ENCODE results near the gene COL8A2. TPM values are rescaled to one million over a fixed set of nuclear protein-coding genes. Genes with fewer than 3 reads are reported as not detected.

The COL8A2 gene
- total RNA-seq, 1 donor from 2014 or later = 0.06 TPM

- TF ChIP-seq CTCF (conservative IDR thresholded peaks at IDR 0.05; ENCODE audit: low read depth, low read length) = no peak
- no peak overlapping the region for H3K4me3 ChIP-seq (ENCODE audit: low read depth, low read length)
- no peak for DNase-seq (ENCODE audit: low read depth)
These were observed 10.7 kb downstream of the COL8A2 start for GRCh38 chr1:36114371-36114770.

- no peak for DNase-seq (ENCODE audit: low read depth)
- no peak for TF ChIP-seq CTCF (conservative IDR thresholded peaks at IDR 0.05; ENCODE audit: low read depth, low read length)
These were observed 12.2 kb downstream of the COL8A2 start for GRCh38 chr1:36112823-36113222.

GRCh38 chr1:36111151-36111550 lies 13.9 kb downstream of the COL8A2 start:
- H3K4me3 ChIP-seq (ENCODE audit: low read depth, low read length) = no peak overlapping the region
- no peak for TF ChIP-seq CTCF (conservative IDR thresholded peaks at IDR 0.05; ENCODE audit: low read depth, low read length)
- no peak for DNase-seq (ENCODE audit: low read depth)

More at GRCh38 chr1:36112823-36113222, 12.2 kb downstream of the COL8A2 start:
- H3K4me3 ChIP-seq (ENCODE audit: low read depth, low read length) = no peak overlapping the region

GRCh38 chr1:36109041-36109679 lies 15.9 kb downstream of the COL8A2 start:
- TF ChIP-seq CTCF (conservative IDR thresholded peaks at IDR 0.05; ENCODE audit: low read depth, low read length) = no peak
- no peak overlapping the region for H3K4me3 ChIP-seq (ENCODE audit: low read depth, low read length)
- no peak for DNase-seq (ENCODE audit: low read depth)

- no peak for TF ChIP-seq CTCF (conservative IDR thresholded peaks at IDR 0.05; ENCODE audit: low read depth, low read length)
- H3K4me3 ChIP-seq (ENCODE audit: low read depth, low read length) = no peak overlapping the region
- DNase-seq (ENCODE audit: low read depth) = no peak
These were observed 16.7 kb downstream of the COL8A2 start for GRCh38 chr1:36108314-36108713.

GRCh38 chr1:36107394-36107793 lies 17.6 kb downstream of the COL8A2 start:
- no peak for DNase-seq (ENCODE audit: low read depth)
- H3K4me3 ChIP-seq (ENCODE audit: low read depth, low read length) = no peak overlapping the region
- TF ChIP-seq CTCF (conservative IDR thresholded peaks at IDR 0.05; ENCODE audit: low read depth, low read length) = no peak

- no peak overlapping the region for H3K4me3 ChIP-seq (ENCODE audit: low read depth, low read length)
- DNase-seq (ENCODE audit: low read depth) = no peak
- TF ChIP-seq CTCF (conservative IDR thresholded peaks at IDR 0.05; ENCODE audit: low read depth, low read length) = no peak
These were observed 18.8 kb downstream of the COL8A2 start for GRCh38 chr1:36106269-36106668.

Measured in epithelial cell of proximal tubule (primary cell).